ENCODE results near the gene TUB. TPM values are rescaled to one million over a fixed set of nuclear protein-coding genes. Genes with fewer than 3 reads are reported as not detected.

Gene TUB
- total RNA-seq, 1 experiment from 2014 or later, result 0.39 TPM

- ChIA-PET CTCF (interaction anchor here (2.7 kb wide), 1 partner anchor 65 kb away, joined by 20 read pairs; no protein-coding TSS in a partner anchor), POLR2A (ENCODE audit: low non-redundant PET) (no interaction called here)
- Histone ChIP-seq H3K36me3 (ENCODE audit: insufficient read depth, low read length, poor library complexity, severe bottlenecking) (no peaks in the 10 kb centered on the region), H3K4me1 (ENCODE audit: insufficient read depth, low read length, poor library complexity, severe bottlenecking) (no peaks in the 10 kb centered on the region), H3K27me3 (replicated peaks; ENCODE audit: insufficient read depth, low read depth, low read length, poor library complexity) (no peaks in the 10 kb centered on the region), H3K4me3 (ENCODE audit: low read depth, low read length, poor library complexity, severe bottlenecking) (no peak overlapping the region), H3K27ac (ENCODE audit: low read depth, low read length, poor library complexity, severe bottlenecking) (no peak overlapping the region), H3K9me3 (ENCODE audit: low read depth, low read length, poor library complexity, severe bottlenecking) (no peaks in the 10 kb centered on the region)
- DNase-seq (ENCODE audit: low spot score), result no peak
- no TSS peak for BruUV-seq (replicated peaks)
- TF ChIP-seq CTCF (conservative IDR thresholded peaks at IDR 0.05; ENCODE audit: low read depth, low read length) (no peak), EZH2 (IDR thresholded peaks at IDR 0.05; ENCODE audit: borderline replicate concordance, low read depth, low read length, poor library complexity, severe bottlenecking) (no peak)
- intact Hi-C loops (cut with micrococcal nuclease; ENCODE audit: unreplicated experiment), result loop anchor here (5.0 kb wide), 1 partner anchor 38 kb away; no protein-coding TSS in a partner anchor
Measured at GRCh38 chr11:8034604-8035190, 46.3 kb upstream of the TUB start.

GRCh38 chr11:8035200-8035855 is 45.7 kb upstream of the TUB start:
- no peaks in the 10 kb centered on the region for H3K9me3 ChIP-seq (ENCODE audit: low read depth, low read length, poor library complexity, severe bottlenecking)
- no peak overlapping the region for H3K27ac ChIP-seq (ENCODE audit: low read depth, low read length, poor library complexity, severe bottlenecking)
- H3K4me3 ChIP-seq (ENCODE audit: low read depth, low read length, poor library complexity, severe bottlenecking), result no peak overlapping the region
- H3K36me3 ChIP-seq (ENCODE audit: insufficient read depth, low read length, poor library complexity, severe bottlenecking), result no peaks in the 10 kb centered on the region
- TF ChIP-seq EZH2 (IDR thresholded peaks at IDR 0.05; ENCODE audit: borderline replicate concordance, low read depth, low read length, poor library complexity, severe bottlenecking) (no peak), CTCF (conservative IDR thresholded peaks at IDR 0.05; ENCODE audit: low read depth, low read length) (no peak)
- no peak for DNase-seq (ENCODE audit: low spot score)
- ChIA-PET POLR2A (ENCODE audit: low non-redundant PET) (no interaction called here), CTCF (interaction anchor here (2.7 kb wide), 1 partner anchor 64 kb away, joined by 20 read pairs; no protein-coding TSS in a partner anchor)
- intact Hi-C loops (cut with micrococcal nuclease; ENCODE audit: unreplicated experiment), result no loop called here
- H3K27me3 ChIP-seq (replicated peaks; ENCODE audit: insufficient read depth, low read depth, low read length, poor library complexity), result no peaks in the 10 kb centered on the region
- H3K4me1 ChIP-seq (ENCODE audit: insufficient read depth, low read length, poor library complexity, severe bottlenecking), result no peaks in the 10 kb centered on the region
- no TSS peak for BruUV-seq (replicated peaks)

GRCh38 chr11:8036002-8036802 is 44.8 kb upstream of the TUB start:
- no peaks in the 10 kb centered on the region for H3K27me3 ChIP-seq (replicated peaks; ENCODE audit: insufficient read depth, low read depth, low read length, poor library complexity)
- H3K27ac ChIP-seq (ENCODE audit: low read depth, low read length, poor library complexity, severe bottlenecking), result no peak overlapping the region
- H3K4me3 ChIP-seq (ENCODE audit: low read depth, low read length, poor library complexity, severe bottlenecking), result no peak overlapping the region
- TF ChIP-seq CTCF (conservative IDR thresholded peaks at IDR 0.05; ENCODE audit: low read depth, low read length) (no peak), EZH2 (IDR thresholded peaks at IDR 0.05; ENCODE audit: borderline replicate concordance, low read depth, low read length, poor library complexity, severe bottlenecking) (no peak)
- intact Hi-C loops (cut with micrococcal nuclease; ENCODE audit: unreplicated experiment), result no loop called here
- no peaks in the 10 kb centered on the region for H3K4me1 ChIP-seq (ENCODE audit: insufficient read depth, low read length, poor library complexity, severe bottlenecking)
- ChIA-PET CTCF (no interaction called here), POLR2A (ENCODE audit: low non-redundant PET) (no interaction called here)
- H3K36me3 ChIP-seq (ENCODE audit: insufficient read depth, low read length, poor library complexity, severe bottlenecking), result no peaks in the 10 kb centered on the region
- no TSS peak for BruUV-seq (replicated peaks)
- no peaks in the 10 kb centered on the region for H3K9me3 ChIP-seq (ENCODE audit: low read depth, low read length, poor library complexity, severe bottlenecking)
- no peak for DNase-seq (ENCODE audit: low spot score)

All from A673 (cell line).